K562 (cell line): Measurements from ENCODE around the gene ZNF816. TPM values are rescaled to one million over a fixed set of nuclear protein-coding genes. Genes with fewer than 3 reads are reported as not detected.

Experiments used
- ATAC-seq: fragments of 200-7000 bp; cut with Tn5 transposase; 3 replicates; pipeline ENCODE4 v1.9.1; 2020; ENCODE audit warnings: moderate library complexity
- BruUV-seq: library from RNA; stranded (reverse); fragments of 400-500 nt; replicated peaks from 2 replicates; lab custom pipeline; 2021; lab: Mats Ljungman, UMichigan
- CTCF ChIA-PET: fragments of 300-600 bp; formaldehyde crosslinking; extraction: SDS; loops from one replicate; lab custom pipeline; 2021; ENCODE audit warnings: low intra/inter-chr PET ratio; lab: Yijun Ruan, JAX
- POLR2A ChIA-PET: fragments of 300-600, 350-650 bp; sonication (Branson Sonifier 250); formaldehyde crosslinking; extraction: SDS; loops from one replicate; lab custom pipeline; 2021; ENCODE audit warnings: antibody characterized with exemption, inconsistent platforms; lab: Yijun Ruan, JAX
- DNase-seq, 4 experiments: peaks; one replicate each; pipeline versions ENCODE4 v3.0.0 to v3.0.0-alpha.2; 2011 to 2018; ENCODE audit warnings: low spot score in 3 of 4, mixed read lengths in 3 of 4; ENCODE audit errors: extremely low read depth in 1 of 4
- FAIRE-seq: peaks from 2 replicates; lab custom pipeline; 2011; peaks lifted over from hg19 to GRCh38; lab: Jason Lieb, UNC
- H2AFZ ChIP-seq: 2 replicates; pipeline ENCODE4 v1.6.0; 2011; ENCODE audit warnings: low read depth, low read length, control low read depth, inconsistent platforms
- H3K27ac ChIP-seq: fragments of 200-600 bp; 3 replicates; pipeline ENCODE4 v1.8.0; 2011; ENCODE audit warnings: low read depth, mild to moderate bottlenecking, control low read depth, inconsistent platforms, low read length, moderate library complexity, mixed read lengths; ENCODE audit errors: extremely low read depth
- H3K27me3 ChIP-seq, 2 experiments: fragments of 300-600 bp in 1 of 2; 2 replicates in 1 of 2; 3 replicates in 1 of 2; pipeline versions ENCODE4 v1.6.0 to v1.8.0; 2011; ENCODE audit warnings: inconsistent platforms in 2 of 2, low read length in 2 of 2, mild to moderate bottlenecking in 1 of 2, mixed read lengths in 1 of 2, moderate library complexity in 1 of 2; ENCODE audit not compliant: control insufficient read depth in 2 of 2, insufficient read depth in 2 of 2
- H3K36me3 ChIP-seq: fragments of 300-600 bp; 3 replicates; pipeline ENCODE4 v1.8.0; 2011; ENCODE audit warnings: mild to moderate bottlenecking, low read length, inconsistent platforms; ENCODE audit not compliant: control insufficient read depth, insufficient read depth
- H3K4me1 ChIP-seq, 2 experiments: fragments of 200-600 bp in 1 of 2; replicated peaks in 1 of 2; 2 replicates in 1 of 2; 3 replicates in 1 of 2; pipeline versions ENCODE4 v1.5.1 to v1.8.0; 2011; ENCODE audit warnings: inconsistent platforms in 2 of 2, low read length in 2 of 2, mild to moderate bottlenecking in 1 of 2, mixed read lengths in 1 of 2, moderate library complexity in 1 of 2; ENCODE audit not compliant: control insufficient read depth in 2 of 2, insufficient read depth in 2 of 2
- H3K4me2 ChIP-seq: 2 replicates; pipeline ENCODE4 v1.6.1; 2011; ENCODE audit warnings: low read length, control low read depth, inconsistent platforms, mixed read lengths; ENCODE audit not compliant: insufficient read depth
- H3K4me3 ChIP-seq: fragments of 200-600 bp; sonication (generic), shearing (Covaris generic); 2 replicates; pipeline ENCODE4 v1.5.1; 2016; ENCODE audit warnings: control low read depth, inconsistent platforms
- H3K79me2 ChIP-seq: fragments of 200-600 bp; 3 replicates; pipeline ENCODE4 v1.8.0; 2011; ENCODE audit warnings: low read length, inconsistent platforms; ENCODE audit not compliant: control insufficient read depth, insufficient read depth
- H3K9ac ChIP-seq, 2 experiments: 2 replicates each; pipeline versions ENCODE4 v1.6.0 to v1.6.1; 2011; ENCODE audit warnings: low read depth in 2 of 2, low read length in 2 of 2, control low read depth in 1 of 2, inconsistent platforms in 1 of 2, mild to moderate bottlenecking in 1 of 2, mixed read lengths in 1 of 2; ENCODE audit not compliant: insufficient read depth in 1 of 2
- H3K9me1 ChIP-seq: one replicate; pipeline ENCODE4 v1.6.0; 2011; ENCODE audit warnings: inconsistent platforms, mild to moderate bottlenecking, low read length, moderate library complexity; ENCODE audit not compliant: control insufficient read depth, insufficient read depth
- H3K9me3 ChIP-seq: replicated peaks from 2 replicates; pipeline ENCODE4 v1.5.1; 2011; ENCODE audit warnings: low read depth, low read length, inconsistent platforms; ENCODE audit not compliant: control insufficient read depth, insufficient read depth
- H4K20me1 ChIP-seq: replicated peaks from 2 replicates; pipeline ENCODE4 v1.6.1; 2011; ENCODE audit warnings: low read length, inconsistent platforms, mixed read lengths; ENCODE audit not compliant: control insufficient read depth, insufficient read depth
- ATF7 ChIP-seq: fragments of 450-650 bp; IDR thresholded peaks from 2 replicates; pipeline ENCODE4 v1.7.1; 2014; ENCODE audit warnings: mild to moderate bottlenecking, moderate library complexity
- BRCA1 ChIP-seq, 2 experiments: fragments of 450-650 bp in 1 of 2; sonication (generic) in 1 of 2; formaldehyde crosslinking in 1 of 2; IDR thresholded peaks; 2 replicates each; pipeline versions ENCODE4 v1.5.0 to v1.6.1; 2017 to 2020; ENCODE audit warnings: mild to moderate bottlenecking in 1 of 2, missing genetic modification reagents in 1 of 2
- COPS2 ChIP-seq: fragments of 450-650 bp; conservative IDR thresholded peaks from 2 replicates; pipeline ENCODE4 v1.6.1; 2016; ENCODE audit warnings: mild to moderate bottlenecking, moderate library complexity
- FOXK1 ChIP-seq: sonication (generic); formaldehyde crosslinking; IDR thresholded peaks from 2 replicates; pipeline ENCODE4 v1.8.0; 2022; ENCODE audit warnings: missing genetic modification reagents, mild to moderate bottlenecking, borderline replicate concordance
- HNRNPK ChIP-seq: fragments of 200-400 bp; formaldehyde crosslinking; IDR thresholded peaks from one replicate; pipeline ENCODE4 v1.6.1; 2018; ENCODE audit warnings: mild to moderate bottlenecking, low read depth, low read length; ENCODE audit not compliant: poor library complexity, severe bottlenecking
- KDM2B ChIP-seq: fragments of 250-450 bp; sonication (Bioruptor Pico); IDR thresholded peaks from 2 replicates; pipeline ENCODE4 v1.8.0; 2021; ENCODE audit warnings: mild to moderate bottlenecking, moderate library complexity
- KDM4B ChIP-seq, 2 experiments: fragments of 450-650 bp in 1 of 2; sonication (generic) in 1 of 2; IDR thresholded peaks; 2 replicates each; pipeline ENCODE4 v1.6.1; 2016 to 2017; ENCODE audit warnings: borderline replicate concordance in 2 of 2, antibody characterized with exemption in 1 of 2, low read depth in 1 of 2, mild to moderate bottlenecking in 1 of 2
- KLF13 ChIP-seq: fragments of 450-650 bp; IDR thresholded peaks from 2 replicates; pipeline ENCODE4 v1.6.1; 2016; ENCODE audit warnings: missing genetic modification characterization, low read depth, mild to moderate bottlenecking, missing compliant biosample characterization, moderate library complexity, borderline replicate concordance
- NR1H2 ChIP-seq: sonication (generic); formaldehyde crosslinking; IDR thresholded peaks from 2 replicates; pipeline ENCODE4 v1.4.0; 2020; ENCODE audit warnings: mild to moderate bottlenecking, missing genetic modification reagents
- PHB2 ChIP-seq: fragments of 450-650 bp; IDR thresholded peaks from 2 replicates; pipeline ENCODE4 v1.6.1; 2017; ENCODE audit warnings: low read depth
- PHF21A ChIP-seq: fragments of 450-650 bp; IDR thresholded peaks from 2 replicates; pipeline ENCODE4 v1.6.1; 2017; ENCODE audit warnings: low read depth, borderline replicate concordance
- POLR2A ChIP-seq: fragments of 450-650 bp; conservative IDR thresholded peaks from 2 replicates; pipeline ENCODE4 v1.6.1; 2016
- RBBP5 ChIP-seq: fragments of 200-600 bp; sonication (generic); IDR thresholded peaks from 2 replicates; pipeline ENCODE4 v1.6.1; 2012; ENCODE audit warnings: borderline replicate concordance, mild to moderate bottlenecking, low read length, control low read depth, inconsistent platforms; ENCODE audit not compliant: insufficient read depth, poor library complexity, severe bottlenecking
- SMAD2 ChIP-seq: fragments of 150-350 bp; IDR thresholded peaks from 2 replicates; pipeline ENCODE4 v1.6.1; 2014; ENCODE audit warnings: low read depth, mild to moderate bottlenecking, low read length
- SRF ChIP-seq, 2 experiments: fragments of 250-450, 450-650 bp in 1 of 2; sonication (Bioruptor Pico) in 1 of 2; sonication (generic) in 1 of 2; formaldehyde crosslinking; IDR thresholded peaks; 2 replicates each; pipeline versions ENCODE4 v1.5.0 to v1.5.1; 2020 to 2022; ENCODE audit warnings: mild to moderate bottlenecking in 1 of 2, missing genetic modification reagents in 1 of 2
- STAG1 ChIP-seq: sonication (generic); formaldehyde crosslinking; IDR thresholded peaks from 2 replicates; pipeline ENCODE4 v1.5.0; 2020; ENCODE audit warnings: missing genetic modification reagents, borderline replicate concordance
- TRIM25 ChIP-seq: fragments of 450-650 bp; IDR thresholded peaks from 2 replicates; pipeline ENCODE4 v1.7.0; 2016; ENCODE audit warnings: borderline replicate concordance
- VEZF1 ChIP-seq: fragments of 200-800 bp; sonication (Bioruptor generic); IDR thresholded peaks from 2 replicates; pipeline ENCODE4 v1.6.1; 2017; ENCODE audit warnings: missing genetic modification characterization, missing compliant biosample characterization
- YBX1 ChIP-seq: fragments of 450-650 bp; IDR thresholded peaks from 2 replicates; pipeline ENCODE4 v1.7.1; 2016; ENCODE audit warnings: mild to moderate bottlenecking
- ZC3H8 ChIP-seq: fragments of 450-650 bp; IDR thresholded peaks from 2 replicates; pipeline ENCODE4 v1.6.1; 2017
- WGBS: fragments of 100-300 bp; shearing (Covaris generic); methylation state at CpG from one replicate; pipeline ENCODE4 v1.1.6; 2016; ENCODE audit warnings: low coverage, mixed read lengths; ENCODE audit not compliant: insufficient coverage; ENCODE audit errors: missing lambda C conversion rate; 5-methylcytosine and 5-hydroxymethylcytosine counted together
- in situ Hi-C: fragments of 300-500 bp; cut with MboI; formaldehyde crosslinking; loops from 4 replicates; pipeline ENCODE4 v1.15.0; 2018; ENCODE audit warnings: inconsistent platforms, mixed read lengths
- intact Hi-C: fragments of 100-400 bp; cut with micrococcal nuclease; formaldehyde crosslinking; loops from 2 replicates; pipeline ENCODE4 v1.14.2; 2022
- polyA plus RNA-seq, 8 experiments: library from polyadenylated mRNA; depleted of rRNA in 4 of 8; stranded (reverse) in 5 of 8; unstranded in 3 of 8; fragments of >200 nt; fragmentation: Nextera tagmentation in 2 of 8; fragmentation: Illumina TruSeq in 1 of 8; extraction: Ambion mirVana in 2 of 8; extraction: Trizol in 1 of 8; gene quantifications; 2 replicates each; pipeline versions ENCODE4 v1.2.1 to v1.2.3, GENCODE V29; 2011 to 2014; ENCODE audit warnings: inconsistent platforms in 1 of 8, missing spikeins in 1 of 8
- total RNA-seq, 7 experiments: library from RNA; depleted of rRNA in 6 of 7; stranded (reverse); fragments of >200 nt in 6 of 7; fragmentation: Illumina TruSeq in 2 of 7; extraction: Trizol in 2 of 7; gene quantifications; 2 replicates each; pipeline versions ENCODE4 v1.2.1 to v1.2.3, GENCODE V29; 2011 to 2021; ENCODE audit warnings: low replicate concordance in 1 of 7

Gene ZNF816
- total and polyA plus RNA-seq, 9 of the 15 experiments (the other 6 are each of a cell fraction or from before 2014, with no cell fraction given): 8.6 to 23.4 (median 13.0) TPM

DNA sequence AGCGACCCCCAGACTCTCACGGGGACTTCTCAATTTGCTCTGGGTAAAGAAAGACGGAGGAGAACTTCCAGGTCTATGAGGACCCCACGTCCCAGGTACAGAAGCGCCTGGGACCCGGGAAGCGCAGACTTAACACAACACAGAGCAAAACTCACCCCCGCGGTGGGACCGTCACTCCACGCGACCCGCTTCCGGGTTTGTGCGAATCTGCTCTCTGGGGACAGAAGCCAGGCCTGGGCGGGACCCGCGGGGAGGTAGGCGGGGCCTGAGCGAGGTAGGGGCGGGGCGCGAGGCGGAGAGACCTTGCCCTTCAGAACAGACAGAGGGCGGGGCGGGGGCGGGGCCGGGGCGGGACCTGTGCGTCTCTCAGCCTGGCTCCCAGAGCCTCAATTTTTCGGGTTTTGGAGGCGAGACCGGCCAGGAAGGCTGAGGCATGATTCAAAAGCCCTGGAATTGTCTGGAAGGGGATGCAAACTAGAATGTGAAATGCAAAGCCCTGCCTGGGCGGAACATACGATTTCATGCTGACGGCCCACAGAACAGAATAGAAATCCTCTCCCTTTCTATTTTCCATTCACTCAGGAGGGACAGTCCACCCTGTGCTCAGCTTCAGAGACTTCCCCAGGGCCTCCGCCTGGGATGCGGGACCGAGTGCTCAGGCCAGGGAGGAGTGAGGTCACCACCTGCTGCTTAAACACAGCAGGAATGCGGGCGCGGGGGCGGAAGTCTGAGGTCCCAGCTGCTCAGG lies 20.1 kb downstream of the ZNF816 start:
- Histone ChIP-seq H3K4me2 (peak overlapping the region; percentile 87), H3K9me3 (peaks cover 3% of the 10 kb centered on the region; the same call in 1 of the 2 replicates), H3K9ac (peak overlapping the region; percentile 91 to 96), H3K9me1 (no peaks in the 10 kb centered on the region), H2AFZ (peak overlapping the region; percentile 92), H3K36me3 (peaks cover 8% of the 10 kb centered on the region; the same call in 1 of the 3 replicates), H3K27me3 (no peaks in the 10 kb centered on the region), H3K79me2 (peaks cover 49% of the 10 kb centered on the region), H3K27ac (peak overlapping the region; percentile 97), H3K4me1 (peaks cover 14 to 31% of the 10 kb centered on the region in 2 experiments), H3K4me3 (peak overlapping the region; percentile 95), H4K20me1 (no peaks in the 10 kb centered on the region)
- FAIRE-seq (peak; percentile 80), ATAC-seq (peak; percentile 99), DNase-seq (peak; percentile 78 to 95 (median 84))
- intact Hi-C loops: no loop called here
- ChIA-PET POLR2A (interaction anchor here (0.7 kb wide), 1 partner anchor 19 kb away, joined by 3 read pairs; no protein-coding TSS in a partner anchor), CTCF (no interaction called here)
- BruUV-seq: no TSS peak
- in situ Hi-C loops: no loop called here
- WGBS: 2% methylated on average over 31 of the region's 43 CpGs
- TF ChIP-seq SRF (CRISPR knock-in tag; IDR thresholded peaks at IDR 0.05) (peak in 1 of 2 experiments; percentile 61; a peak in 1 of 4 replicates), POLR2A (peak; percentile 90), YBX1 (no peak), PHB2 (no peak), PHF21A (no peak), BRCA1 (IDR thresholded peaks at IDR 0.05) (no peak), BRCA1 (CRISPR knock-in tag; IDR thresholded peaks at IDR 0.05) (no peak), VEZF1 (CRISPR knock-in tag) (peak; percentile 77), RBBP5 (no peak), FOXK1 (CRISPR knock-in tag) (no peak), ATF7 (peak; percentile 84), ZC3H8 (no peak), COPS2 (no peak), KDM2B (CRISPR knock-in tag) (no peak), NR1H2 (CRISPR knock-in tag) (no peak), KLF13 (tag) (no peak), HNRNPK (no peak), KDM4B (IDR thresholded peaks at IDR 0.05; ENCODE audit: borderline replicate concordance in 2 of 2, low read depth in 1 of 2) (no peak), SMAD2 (no peak), TRIM25 (no peak), STAG1 (CRISPR knock-in tag) (no peak)
